Osteoblast (primary cell): ENCODE results near the gene ZNF740. TPM values are rescaled to one million over a fixed set of nuclear protein-coding genes. Genes with fewer than 3 reads are reported as not detected.
A peak's percentile ranks its signal among the peaks of the same experiment; 100 is the strongest.

Experiments
- DNase-seq: peaks from one replicate; pipeline ENCODE4 v3.0.0; 2011; ENCODE audit warnings: low spot score, mixed read lengths; ENCODE audit not compliant: insufficient read length; ENCODE audit errors: missing footprints
- H2AFZ ChIP-seq: 2 replicates; pipeline ENCODE4 v1.6.0; 2011; ENCODE audit warnings: mild to moderate bottlenecking, low read length
- H3K27ac ChIP-seq: 2 replicates; pipeline ENCODE4 v1.5.1; 2011; ENCODE audit warnings: mild to moderate bottlenecking, low read depth, low read length, moderate library complexity
- H3K27me3 ChIP-seq: 2 replicates; pipeline ENCODE4 v1.6.0; 2012; ENCODE audit warnings: mild to moderate bottlenecking, control low read depth, inconsistent platforms, low read length, moderate library complexity; ENCODE audit not compliant: insufficient read depth
- H3K36me3 ChIP-seq: 2 replicates; pipeline ENCODE4 v1.5.1; 2011; ENCODE audit warnings: mild to moderate bottlenecking, low read length, control low read depth, moderate library complexity; ENCODE audit not compliant: insufficient read depth
- H3K4me1 ChIP-seq: 2 replicates; pipeline ENCODE4 v1.5.1; 2011; ENCODE audit warnings: mild to moderate bottlenecking, low read length, control low read depth, moderate library complexity; ENCODE audit not compliant: insufficient read depth
- H3K4me2 ChIP-seq: 2 replicates; pipeline ENCODE4 v1.6.0; 2011; ENCODE audit warnings: mild to moderate bottlenecking, low read length; ENCODE audit not compliant: insufficient read depth
- H3K4me3 ChIP-seq: fragments of 200-600 bp; sonication (generic); 3 replicates; pipeline ENCODE4 v1.5.1; 2012; ENCODE audit warnings: mild to moderate bottlenecking, low read length, inconsistent platforms; ENCODE audit not compliant: insufficient read depth
- H3K79me2 ChIP-seq: 2 replicates; pipeline ENCODE4 v1.6.0; 2012; ENCODE audit warnings: mild to moderate bottlenecking, low read length, control low read depth, inconsistent platforms; ENCODE audit not compliant: insufficient read depth
- H3K9me3 ChIP-seq: 2 replicates; pipeline ENCODE4 v1.5.1; 2011; ENCODE audit warnings: low read depth, low read length, control low read depth
- H4K20me1 ChIP-seq: 2 replicates; pipeline ENCODE4 v1.6.0; 2012; ENCODE audit warnings: mild to moderate bottlenecking, low read length, control low read depth; ENCODE audit not compliant: insufficient read depth
- total RNA-seq: library from RNA; depleted of rRNA; stranded (reverse); fragments of >200 nt; gene quantifications from 2 replicates; pipeline ENCODE4 v1.2.3, GENCODE V29; 2012
- TF ChIP-seq, protein P1 (sequence below): IDR thresholded peaks from 2 replicates; pipeline ENCODE4 v1.5.1; 2011; ENCODE audit warnings: mild to moderate bottlenecking, low read depth, low read length, moderate library complexity; ENCODE audit errors: extremely low read depth

ZNF740 gene
- total RNA-seq, 1 donor, result 19.5 TPM

DNA sequence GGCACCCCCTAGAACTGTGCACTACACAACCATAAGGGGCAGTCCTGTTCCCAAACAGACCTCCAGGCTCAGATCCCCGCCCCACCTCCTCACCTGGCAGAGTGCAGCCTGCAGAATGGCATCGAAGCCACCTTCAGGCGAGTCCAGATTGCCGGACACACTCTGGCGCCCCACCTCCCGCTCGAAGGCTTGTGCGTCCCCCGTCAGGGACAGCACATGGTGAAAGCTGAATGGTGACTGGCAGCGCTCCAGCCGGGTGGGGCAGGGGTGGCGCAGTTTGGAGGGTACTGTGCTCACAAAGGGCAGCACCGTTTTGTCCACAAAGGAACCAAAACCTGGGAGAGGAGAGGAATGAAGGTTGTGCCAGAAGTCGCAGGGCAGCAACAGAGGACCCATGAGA is 16.0 kb downstream of the ZNF740 start:
- TF ChIP-seq, protein P1, sequence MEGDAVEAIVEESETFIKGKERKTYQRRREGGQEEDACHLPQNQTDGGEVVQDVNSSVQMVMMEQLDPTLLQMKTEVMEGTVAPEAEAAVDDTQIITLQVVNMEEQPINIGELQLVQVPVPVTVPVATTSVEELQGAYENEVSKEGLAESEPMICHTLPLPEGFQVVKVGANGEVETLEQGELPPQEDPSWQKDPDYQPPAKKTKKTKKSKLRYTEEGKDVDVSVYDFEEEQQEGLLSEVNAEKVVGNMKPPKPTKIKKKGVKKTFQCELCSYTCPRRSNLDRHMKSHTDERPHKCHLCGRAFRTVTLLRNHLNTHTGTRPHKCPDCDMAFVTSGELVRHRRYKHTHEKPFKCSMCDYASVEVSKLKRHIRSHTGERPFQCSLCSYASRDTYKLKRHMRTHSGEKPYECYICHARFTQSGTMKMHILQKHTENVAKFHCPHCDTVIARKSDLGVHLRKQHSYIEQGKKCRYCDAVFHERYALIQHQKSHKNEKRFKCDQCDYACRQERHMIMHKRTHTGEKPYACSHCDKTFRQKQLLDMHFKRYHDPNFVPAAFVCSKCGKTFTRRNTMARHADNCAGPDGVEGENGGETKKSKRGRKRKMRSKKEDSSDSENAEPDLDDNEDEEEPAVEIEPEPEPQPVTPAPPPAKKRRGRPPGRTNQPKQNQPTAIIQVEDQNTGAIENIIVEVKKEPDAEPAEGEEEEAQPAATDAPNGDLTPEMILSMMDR, result no peak
- no peak overlapping the region for H3K27ac ChIP-seq
- DNase-seq, result no peak
- peaks cover 13% of the 10 kb centered on the region for H3K4me1 ChIP-seq
- H3K4me2 ChIP-seq, result no peak overlapping the region
- no peaks in the 10 kb centered on the region for H3K79me2 ChIP-seq
- H3K27me3 ChIP-seq, result no peaks in the 10 kb centered on the region
- no peaks in the 10 kb centered on the region for H3K9me3 ChIP-seq
- H2AFZ ChIP-seq, result no peak overlapping the region
- peaks cover 2% of the 10 kb centered on the region for H3K36me3 ChIP-seq
- no peak overlapping the region for H3K4me3 ChIP-seq
- no peaks in the 10 kb centered on the region for H4K20me1 ChIP-seq

DNA sequence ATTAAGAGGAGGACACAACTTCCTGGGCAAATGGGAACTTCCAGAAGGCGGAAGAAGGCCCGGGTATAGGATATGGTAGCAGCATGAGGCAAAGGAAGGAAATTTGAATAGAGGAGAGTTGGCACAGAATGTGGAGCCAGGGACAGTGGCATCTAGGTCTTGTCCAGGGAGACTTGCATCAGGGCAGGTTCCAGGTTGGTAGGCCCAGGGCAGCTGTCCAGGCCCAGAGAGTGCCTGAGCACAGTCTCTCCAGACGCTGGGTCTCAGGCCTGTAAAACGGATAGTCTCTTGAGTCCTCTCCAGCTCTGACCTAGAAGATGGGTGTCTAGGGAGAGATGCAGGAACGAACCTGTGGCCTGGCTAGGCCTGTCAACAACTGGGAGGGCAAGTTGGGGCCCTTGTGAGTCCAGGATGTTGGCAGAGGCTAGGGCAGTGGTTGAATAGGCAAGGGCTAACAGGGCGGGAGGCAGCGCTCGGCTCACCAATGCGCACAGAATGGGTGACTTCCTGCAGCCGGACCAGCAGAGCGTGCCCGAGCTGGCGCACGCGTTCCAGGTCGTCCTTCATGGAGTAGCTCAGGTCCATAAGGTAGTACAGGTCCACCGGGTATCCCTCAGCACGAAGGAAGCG is 16.6 kb downstream of the ZNF740 start:
- Histone ChIP-seq H3K79me2 (no peaks in the 10 kb centered on the region), H4K20me1 (no peaks in the 10 kb centered on the region), H3K9me3 (no peaks in the 10 kb centered on the region), H3K4me3 (peak overlapping the region; percentile 66), H2AFZ (no peak overlapping the region), H3K27ac (no peak overlapping the region), H3K4me1 (peaks cover 13% of the 10 kb centered on the region), H3K27me3 (no peaks in the 10 kb centered on the region), H3K4me2 (peak overlapping the region; percentile 77), H3K36me3 (no peaks in the 10 kb centered on the region)
- TF ChIP-seq, protein P1, result no peak
- peak; percentile 47 for DNase-seq

DNA sequence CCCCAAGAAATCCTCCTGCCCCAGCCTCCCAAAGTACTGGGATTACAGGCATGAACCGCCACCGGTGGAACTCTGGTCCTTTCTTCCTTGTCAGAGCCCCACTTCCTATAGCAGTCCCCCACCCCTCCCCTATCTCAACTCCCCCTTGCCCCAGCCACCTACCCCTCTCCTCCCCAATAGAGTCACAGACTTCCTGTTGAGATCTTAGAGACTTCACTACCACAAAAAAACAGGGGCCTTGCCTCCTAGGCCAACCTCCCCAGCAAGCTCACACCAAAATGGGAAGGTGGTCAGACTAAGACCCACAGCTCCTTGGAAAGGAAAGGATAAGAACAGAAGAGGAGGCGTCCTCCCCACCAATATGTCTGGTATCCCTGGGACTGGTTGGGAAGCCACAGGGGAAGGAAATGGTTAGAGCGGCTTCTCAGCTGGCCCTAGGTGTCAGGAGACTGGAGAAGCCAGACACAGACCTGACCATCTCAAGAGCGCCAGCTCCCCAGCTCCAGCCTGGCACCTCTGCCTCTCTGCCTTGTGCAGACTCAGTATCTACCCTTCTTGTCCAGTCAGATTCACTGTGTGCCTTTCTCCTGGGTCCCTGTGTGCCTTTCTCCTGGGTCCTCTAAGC is 18.1 kb downstream of the ZNF740 start:
- DNase-seq, result no peak
- Histone ChIP-seq H3K79me2 (no peaks in the 10 kb centered on the region), H2AFZ (no peak overlapping the region), H3K4me1 (peaks cover 13% of the 10 kb centered on the region), H3K9me3 (no peaks in the 10 kb centered on the region), H3K27me3 (no peaks in the 10 kb centered on the region), H3K36me3 (no peaks in the 10 kb centered on the region), H3K4me3 (no peak overlapping the region), H3K4me2 (no peak overlapping the region), H4K20me1 (no peaks in the 10 kb centered on the region), H3K27ac (no peak overlapping the region)
- TF ChIP-seq, protein P1, result no peak

DNA sequence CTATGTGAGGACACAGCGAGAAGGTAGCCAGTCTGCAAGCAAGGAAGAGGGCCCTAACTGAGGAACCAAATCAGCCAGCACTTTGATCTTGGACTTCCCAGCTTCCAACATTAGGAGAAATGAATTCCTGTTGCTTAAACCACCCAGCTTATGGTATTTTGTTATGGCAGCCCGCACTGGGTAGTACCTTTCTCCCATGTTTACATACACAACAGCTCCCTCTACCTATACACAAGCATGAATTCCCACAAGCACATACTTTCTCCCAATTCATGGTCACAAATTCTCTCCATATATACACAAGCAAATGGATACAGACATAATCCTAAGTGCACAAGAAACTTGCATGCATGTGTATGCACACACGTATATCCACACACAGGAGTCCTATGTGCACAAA is 19.2 kb downstream of the ZNF740 start:
- Histone ChIP-seq H4K20me1 (no peaks in the 10 kb centered on the region), H3K27me3 (no peaks in the 10 kb centered on the region), H3K4me2 (no peak overlapping the region), H3K9me3 (no peaks in the 10 kb centered on the region), H3K79me2 (no peaks in the 10 kb centered on the region), H3K4me3 (no peak overlapping the region), H3K4me1 (peaks cover 13% of the 10 kb centered on the region), H3K36me3 (no peaks in the 10 kb centered on the region), H3K27ac (no peak overlapping the region), H2AFZ (no peak overlapping the region)
- TF ChIP-seq, protein P1, result no peak
- DNase-seq, result peak; percentile 46
